Measurements from ENCODE around the gene CBX5.
"Not testable (repeated sequence)": the region's sequence is repeated elsewhere in the genome, so short reads cannot be mapped to it uniquely, and the experiment has no call there.

The CBX5 gene

DNA sequence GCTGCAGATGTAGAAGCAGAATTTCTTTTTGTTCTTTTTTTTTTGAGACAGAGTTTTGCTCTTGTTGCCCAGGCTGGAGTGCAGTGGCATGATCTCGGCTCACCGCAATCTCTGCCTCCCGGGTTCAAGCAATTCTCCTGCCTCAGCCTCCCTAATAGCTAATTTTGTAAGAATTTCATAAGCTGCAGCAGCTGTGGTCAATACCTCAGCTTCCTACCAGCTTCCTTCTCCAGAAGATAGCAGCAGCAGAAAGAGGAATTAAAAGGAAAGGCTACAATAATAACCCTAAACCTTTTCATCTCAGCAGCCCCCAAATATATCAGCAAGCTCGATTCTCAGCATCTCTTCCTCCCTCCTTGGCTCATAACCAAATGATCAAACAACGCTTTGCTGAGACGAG is 52.0 kb downstream of the CBX5 start:
- not testable (repeated sequence) for DNase-seq

DNA sequence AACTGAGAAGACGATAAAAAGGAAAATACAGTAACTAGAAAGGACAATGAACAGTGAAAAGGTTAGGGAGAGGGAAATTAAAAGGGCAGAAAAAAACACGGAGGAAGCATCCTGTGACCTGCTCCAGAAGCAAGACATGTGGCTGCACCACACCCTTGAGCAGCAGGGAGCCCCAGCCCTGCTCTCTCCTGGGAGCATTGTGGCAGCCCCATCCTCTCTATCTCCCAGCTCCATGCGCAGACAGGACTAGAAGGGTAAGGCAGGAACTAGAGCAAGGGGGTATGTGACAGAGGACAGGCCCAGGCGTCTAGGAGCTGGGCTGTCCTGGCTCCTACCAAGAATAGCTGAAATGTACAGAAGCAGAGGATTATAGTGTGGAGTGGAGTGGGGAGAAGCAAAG is 52.5 kb downstream of the CBX5 start:
- no peak for DNase-seq

DNA sequence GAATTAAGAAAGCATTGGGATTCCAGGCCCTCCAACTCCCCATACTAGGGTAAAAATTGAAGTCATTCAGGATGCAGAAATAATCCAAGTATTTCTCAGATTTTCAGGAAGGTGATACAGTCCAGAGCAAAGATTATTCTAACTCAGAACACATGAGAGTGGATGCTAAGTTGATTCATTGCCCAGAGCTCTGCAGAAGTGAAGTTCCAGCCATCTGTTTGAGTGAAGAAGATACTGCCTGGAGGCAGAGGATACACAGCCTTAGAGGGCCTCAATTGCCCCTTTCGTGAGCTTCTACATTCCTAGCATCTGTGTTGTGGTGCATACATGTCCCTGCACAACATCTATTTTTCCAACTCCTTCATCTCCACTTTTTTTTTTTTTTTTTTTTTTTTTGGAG is 54.3 kb downstream of the CBX5 start:
- no peak for DNase-seq

DNA sequence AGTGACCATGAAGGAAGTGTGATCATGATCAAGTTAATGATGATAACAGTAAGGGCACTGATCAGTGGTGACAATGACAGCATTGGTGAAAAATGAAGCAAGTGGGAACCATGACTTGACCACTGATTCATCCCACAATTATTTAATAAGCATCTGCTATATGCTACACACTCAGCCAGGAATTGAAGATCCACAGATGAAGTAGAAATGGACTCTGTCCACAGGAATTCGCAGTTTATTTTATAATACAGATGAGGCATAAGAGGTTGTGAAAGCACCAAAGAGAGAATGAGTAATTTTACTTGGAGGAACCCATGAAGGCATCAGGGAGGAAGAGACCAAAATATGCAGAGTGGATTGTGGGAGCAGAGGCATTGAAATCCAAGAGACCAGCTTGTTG is 57.3 kb downstream of the CBX5 start:
- DNase-seq = no peak

DNA sequence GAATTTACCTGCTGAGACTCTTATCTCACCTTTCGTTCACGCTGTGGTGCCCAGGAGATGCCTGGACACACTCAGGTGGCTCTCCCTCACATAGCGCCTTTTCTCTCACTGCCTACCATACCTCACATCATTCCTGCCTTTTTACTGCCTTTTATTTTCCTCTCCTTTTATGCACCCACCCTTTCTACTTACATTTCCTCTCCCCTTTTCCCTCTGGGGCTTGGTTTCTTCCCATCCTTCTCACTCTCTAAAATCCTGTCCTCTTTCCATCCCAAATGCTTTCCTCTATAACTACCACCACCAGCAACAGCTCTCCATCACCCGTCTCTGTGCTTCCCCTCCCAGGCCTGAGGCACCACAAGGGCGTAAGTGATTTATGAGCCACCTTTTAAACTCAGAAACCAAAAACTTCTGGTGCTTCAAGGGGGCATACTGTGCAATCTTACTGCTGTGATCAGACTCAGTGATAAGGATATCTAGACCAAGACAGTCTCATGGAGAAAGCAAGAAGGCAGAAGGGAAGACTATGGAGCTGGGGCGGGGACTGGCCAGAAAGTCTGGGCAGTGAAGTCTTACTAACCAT is 58.4 kb downstream of the CBX5 start:
- no peak for DNase-seq

DNA sequence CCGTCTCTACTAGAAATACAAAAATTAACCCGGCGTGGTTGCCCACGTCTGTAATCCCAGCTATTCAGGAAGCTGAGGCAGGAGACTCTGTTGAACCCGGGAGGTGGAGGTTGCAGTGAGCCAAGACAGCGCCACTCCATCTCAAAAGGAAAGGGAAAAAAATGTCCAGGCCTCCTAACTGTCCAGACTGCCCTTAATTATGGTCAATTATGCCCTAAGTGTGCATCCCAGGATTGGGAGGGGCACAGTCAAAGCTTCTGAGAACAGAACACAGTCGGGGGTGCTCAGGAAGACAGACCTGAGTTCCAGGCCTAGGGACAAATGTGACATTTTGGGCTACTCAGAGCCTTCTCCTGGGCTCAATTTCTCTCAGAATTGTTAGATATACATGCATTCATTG is 59.4 kb downstream of the CBX5 start:
- no peak for DNase-seq

DNA sequence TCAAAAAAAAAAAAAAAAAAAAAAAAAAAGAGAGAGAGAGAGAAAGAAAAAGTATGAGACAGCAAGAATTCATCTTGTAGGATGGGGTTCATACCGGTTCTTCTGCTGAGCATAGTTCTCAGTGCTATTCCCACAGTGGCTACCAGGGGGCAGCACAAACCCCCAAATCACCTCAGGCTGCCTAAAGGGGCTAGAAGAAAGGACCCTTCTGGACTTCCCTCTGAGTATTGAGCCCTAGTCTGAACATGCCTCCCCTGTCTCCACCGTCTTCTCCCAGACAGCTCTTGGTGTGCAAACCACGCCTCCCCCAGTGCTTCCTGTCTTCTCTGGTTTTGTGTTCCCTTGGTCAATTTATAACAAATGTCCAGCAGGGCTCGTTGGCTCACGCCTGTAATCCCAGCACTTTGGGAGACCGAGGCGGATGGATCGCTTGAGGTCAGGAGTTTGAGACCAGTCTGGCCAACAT is 59.8 kb downstream of the CBX5 start:
- peak in 52 of 58 donors; percentile 2 to 82 (median 44) for DNase-seq

DNA sequence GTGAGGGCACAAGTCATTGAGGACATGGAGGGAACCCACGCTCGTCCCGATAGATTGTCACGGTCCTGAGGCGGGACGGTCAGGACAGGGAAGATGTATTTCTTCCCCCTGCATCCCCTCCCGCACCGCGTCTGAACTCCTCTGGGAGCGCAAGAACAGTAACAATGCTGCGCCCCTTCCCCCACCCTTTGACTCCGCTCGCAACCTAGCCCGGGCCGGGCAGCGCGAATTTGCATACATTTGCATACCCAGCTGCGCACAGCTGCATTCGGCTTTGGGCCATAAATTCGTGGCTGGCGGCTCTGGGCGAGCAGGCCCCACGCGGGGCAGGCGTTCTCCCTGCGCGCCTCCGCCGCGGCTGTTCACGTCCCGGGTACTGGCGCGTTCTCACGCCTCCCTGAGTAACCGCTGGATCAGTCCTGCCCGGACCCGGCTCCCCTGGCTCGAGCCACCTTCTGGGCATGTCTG is 62.1 kb downstream of the CBX5 start:
- DNase-seq = peak in 52 of 58 donors; percentile 8 to 92 (median 68)

DNA sequence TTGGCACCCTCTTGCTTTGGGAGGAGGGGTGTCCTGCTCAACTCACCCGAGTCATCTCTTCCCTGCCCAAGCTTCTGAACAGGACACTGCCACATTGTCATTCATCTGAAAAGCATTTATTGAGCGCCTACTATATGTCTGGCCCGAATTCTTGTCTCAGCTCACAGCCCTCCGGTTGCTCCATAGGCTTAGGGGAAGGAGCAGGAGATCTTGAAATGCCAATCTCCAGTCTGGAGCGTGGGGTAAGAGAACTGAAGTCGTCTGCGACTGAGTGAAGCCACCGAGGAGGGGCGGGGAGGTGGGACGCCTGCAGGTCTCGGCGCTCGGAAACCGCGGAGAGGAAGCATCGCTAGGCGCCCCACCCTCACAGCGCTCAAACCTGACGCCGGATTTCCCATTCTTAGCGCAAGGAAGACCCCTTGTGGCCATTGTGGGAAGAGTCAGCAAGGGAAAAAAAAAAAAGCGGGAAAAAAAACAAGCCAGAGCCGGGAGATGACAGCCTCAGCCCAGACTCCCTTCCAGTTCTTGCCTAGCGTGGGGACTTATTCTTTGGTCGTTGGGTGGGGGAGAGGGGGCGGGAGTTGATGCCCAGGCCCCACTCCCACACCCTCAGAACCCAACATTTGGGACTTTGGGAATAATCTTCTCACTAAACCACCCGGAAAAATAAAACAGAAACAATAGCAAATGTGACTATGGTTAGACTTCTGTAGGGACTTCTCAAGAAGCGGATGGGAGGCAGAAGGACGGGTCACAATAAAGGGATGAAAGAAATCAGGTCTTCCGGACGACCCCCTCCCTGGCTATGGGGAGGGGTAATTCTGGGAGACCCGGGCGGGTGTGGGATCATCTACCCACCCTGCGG is 62.9 kb downstream of the CBX5 start:
- peak in 53 of 58 donors; percentile 19 to 85 (median 55) for DNase-seq

DNA sequence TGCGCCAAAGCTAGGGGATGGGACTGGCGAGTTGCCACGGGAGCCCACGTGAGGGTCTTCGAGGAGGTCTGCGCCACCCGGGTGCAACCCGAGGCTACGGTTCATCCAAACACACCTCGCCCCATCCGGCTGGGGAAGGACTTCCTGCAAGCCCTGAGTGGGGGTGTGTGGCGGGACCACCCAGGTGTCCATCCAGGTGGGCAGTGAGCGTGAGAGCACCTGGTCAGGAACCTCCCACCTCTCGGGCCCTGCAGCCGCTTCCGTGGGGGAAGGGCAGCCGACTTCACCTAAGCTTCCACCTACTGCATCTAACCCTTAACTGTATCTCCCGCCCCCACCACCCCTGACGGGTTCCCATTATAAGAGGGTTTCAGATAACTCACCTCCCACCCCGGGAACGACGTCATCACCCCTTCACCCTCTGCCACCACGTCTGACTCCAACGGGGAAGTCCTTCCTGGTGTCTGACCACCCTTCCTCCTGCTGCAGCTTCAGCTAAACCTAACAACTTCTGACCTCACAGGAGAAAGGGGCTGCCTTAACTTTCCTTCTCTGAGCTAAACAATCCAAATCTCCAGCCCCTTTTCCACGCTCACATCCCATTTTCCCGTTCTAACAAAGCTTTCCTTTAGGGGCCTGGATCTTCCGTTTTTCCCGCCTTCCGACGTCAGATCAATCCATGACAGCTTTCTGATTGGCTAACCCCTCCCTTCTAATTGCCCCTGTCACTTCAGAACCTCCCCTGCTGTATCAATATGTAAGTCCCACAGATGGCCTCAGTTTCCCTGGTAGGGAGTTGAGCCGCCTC is 63.7 kb downstream of the CBX5 start:
- DNase-seq = peak in 2 of 58 donors; percentile 2 to 5

DNA sequence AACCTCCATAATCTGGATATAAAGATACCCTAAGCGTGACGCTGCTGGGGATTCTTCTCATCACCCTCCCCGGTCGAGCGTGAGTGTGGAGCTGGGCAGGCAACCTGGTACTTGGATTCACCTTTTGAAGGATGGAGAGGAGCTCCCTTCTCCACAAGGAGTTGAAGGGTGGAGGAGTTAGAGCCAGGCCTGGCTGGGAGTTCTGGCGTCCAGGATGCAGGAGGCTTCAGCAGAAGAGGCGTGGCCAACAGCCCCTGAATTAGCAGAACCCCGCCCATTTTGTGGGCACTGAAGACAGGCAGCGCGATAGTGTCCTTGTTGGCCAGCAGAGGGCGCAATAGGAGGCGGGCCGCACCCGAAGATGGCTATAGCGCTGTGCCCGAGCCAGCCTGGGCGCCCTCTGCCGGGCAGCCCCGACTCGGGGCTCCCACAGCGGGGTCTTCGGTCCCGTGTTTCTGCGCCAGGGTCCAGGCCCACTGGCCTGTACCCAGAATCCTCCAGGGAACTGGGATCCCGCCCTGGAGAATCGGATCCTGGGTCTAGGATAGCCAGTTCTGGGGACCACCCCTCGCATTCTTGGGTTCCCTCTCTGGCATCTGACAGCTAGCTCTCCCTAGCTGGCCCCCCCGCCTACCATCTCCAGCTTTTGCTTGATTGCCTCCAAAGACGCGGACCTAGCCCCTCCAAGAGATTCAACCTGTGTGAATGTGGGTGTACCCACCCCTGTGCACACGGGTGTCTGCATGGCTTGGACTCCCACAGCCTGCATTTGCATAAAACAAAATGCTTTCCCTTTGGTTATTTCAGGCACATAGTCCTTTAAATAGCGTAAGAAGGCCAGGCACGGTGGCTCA is 65.1 kb downstream of the CBX5 start:
- DNase-seq = peak in 55 of 58 donors; percentile 17 to 89 (median 71)

DNA sequence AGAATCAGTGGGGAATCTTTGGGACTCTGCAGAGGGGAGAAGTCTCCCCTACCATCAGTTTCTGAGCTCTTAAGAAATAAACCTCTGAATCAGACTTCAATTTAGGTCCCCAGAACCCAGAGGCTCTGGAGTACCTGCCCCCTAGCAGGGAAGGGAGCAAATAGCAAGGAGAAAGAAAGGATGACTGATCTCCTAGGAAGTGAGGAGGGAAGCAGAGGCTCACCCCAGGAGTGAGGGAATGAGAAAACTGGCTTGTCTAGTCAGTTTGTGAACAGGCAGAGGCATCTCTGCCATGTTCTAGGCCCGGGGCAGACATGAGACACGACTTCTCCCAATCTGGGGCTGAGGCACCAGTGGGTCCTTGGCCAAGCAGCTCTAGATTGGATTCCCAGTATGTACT is 66.8 kb downstream of the CBX5 start:
- no peak for DNase-seq

DNA sequence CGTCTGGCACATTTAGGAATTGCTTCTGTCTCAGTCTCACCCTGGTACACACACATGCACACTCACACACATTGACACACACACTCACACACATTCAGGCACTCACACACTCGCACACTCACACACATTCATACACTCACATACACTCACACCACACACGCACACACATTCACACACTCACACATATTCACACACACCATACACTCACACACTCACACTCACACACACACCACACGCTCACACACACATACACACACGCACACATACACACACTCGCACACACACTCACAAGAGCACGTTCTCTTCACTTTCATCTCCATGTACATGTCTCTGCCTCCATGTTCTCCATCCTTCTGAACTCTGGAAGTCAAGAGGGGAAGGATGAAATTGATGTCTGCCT is 68.0 kb downstream of the CBX5 start:
- DNase-seq = no peak

DNA sequence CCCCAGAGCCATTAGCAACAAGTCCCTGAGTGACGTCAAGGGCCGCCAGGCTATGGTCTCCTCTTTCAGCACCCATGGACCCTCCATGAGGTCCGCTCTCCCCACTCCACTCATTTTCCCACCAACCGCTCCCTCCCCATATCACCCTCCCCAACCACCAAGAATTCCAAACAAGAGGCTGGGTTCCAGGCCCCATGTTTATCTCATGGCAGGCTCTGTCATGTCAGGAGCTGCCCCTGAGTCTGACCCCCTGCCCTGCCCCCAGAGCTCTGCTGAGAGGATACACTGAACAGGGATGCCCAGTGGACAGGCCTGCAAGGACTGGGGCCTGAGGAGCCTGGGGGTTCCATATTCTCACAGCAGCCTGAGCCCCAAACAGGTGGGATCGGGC is 69.5 kb downstream of the CBX5 start:
- no peak for DNase-seq

DNA sequence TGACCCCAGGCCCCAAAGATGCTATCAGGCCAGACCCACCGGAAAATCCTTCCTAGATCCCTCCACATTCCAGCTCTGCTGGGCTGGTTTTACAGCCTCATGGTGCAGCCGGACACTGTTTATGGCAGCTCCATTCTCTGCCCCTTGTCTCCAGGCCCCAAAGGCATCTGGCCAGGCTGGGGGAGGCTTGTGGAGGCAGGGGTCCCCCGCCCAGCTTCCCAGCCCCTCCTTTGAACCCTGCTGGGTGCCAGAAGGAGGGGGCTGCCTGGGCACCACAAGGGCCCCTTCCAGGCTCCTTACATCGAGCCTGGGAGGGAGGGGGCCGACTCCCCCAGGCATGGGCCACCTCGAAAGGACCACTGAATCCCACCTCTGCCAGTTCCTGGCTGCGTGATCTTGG is 71.3 kb downstream of the CBX5 start:
- no peak for DNase-seq

DNA sequence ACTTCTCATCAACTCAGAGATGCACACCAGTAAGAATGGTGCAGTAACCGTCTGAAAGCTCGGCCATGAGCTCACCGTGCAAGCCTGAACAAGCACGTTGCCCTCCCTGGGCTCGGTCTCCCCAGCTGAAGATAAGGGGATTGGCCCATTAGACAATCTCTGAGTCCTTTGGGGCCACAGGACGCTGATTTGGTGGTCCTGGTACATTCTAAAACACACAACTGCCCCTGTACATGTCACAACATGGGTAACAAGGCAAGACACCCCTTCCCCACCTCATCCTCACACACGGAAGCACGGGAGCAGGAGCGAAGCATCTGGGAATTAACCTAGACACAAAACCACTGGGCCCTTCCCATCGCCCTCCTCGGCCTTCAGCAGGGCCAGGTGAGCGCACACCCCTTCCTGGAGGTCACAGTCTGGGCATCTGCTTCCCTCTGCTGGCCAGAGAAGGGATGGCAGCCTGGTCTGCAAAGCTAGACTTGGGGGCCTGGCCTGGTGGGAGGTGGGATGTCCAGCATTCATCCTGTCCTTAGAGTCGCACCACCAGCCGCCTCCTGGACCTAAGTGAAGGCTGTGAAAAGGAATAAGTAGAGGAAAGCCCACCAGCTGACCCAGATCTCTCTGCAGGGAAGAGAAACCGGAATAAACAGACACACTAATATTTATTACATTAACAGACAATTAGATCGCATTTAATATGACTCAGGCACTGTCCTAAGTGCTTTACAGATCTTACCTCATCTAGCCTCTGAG is 72.2 kb downstream of the CBX5 start:
- DNase-seq = peak in 35 of 58 donors; percentile 4 to 48 (median 20)

DNA sequence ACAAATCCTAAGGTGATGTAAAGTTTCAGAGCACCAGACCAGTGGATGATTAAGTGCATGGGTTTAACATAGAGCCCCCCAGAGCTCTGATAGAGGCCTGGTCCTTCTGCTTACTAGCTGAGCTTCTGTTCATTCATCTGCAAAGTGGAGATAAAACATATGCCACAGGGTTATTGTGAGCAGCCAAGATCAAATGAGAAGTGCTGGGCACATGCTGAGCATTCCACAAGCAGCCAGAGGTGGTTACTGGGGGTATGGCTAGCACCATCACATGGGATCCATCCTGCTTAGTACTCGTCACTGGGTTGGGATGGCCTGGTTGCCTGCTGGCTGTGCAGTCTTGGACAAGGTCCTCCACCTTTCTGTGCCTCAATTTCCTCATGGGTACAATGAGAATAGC is 73.1 kb downstream of the CBX5 start:
- no peak for DNase-seq

DNA sequence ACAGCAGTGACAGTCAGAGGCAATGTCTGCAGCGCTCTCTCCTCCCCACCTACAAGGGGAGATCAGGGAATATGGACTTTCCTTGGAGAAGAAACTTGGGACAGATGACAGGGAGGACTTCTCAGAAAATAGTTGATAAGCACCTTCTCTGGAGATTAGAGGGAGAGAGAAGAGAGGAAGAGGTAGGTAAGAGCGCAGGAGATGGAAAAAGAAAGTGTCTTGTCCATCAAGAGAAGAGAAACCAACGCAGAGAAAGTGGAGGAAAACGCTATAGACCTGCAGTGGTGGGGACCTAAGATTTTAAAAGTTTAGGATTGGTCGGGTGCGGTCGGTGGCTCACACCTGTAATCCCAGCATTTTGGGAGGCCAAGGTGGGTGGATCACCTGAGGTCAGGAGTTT is 75.6 kb downstream of the CBX5 start:
- DNase-seq = no peak

DNA sequence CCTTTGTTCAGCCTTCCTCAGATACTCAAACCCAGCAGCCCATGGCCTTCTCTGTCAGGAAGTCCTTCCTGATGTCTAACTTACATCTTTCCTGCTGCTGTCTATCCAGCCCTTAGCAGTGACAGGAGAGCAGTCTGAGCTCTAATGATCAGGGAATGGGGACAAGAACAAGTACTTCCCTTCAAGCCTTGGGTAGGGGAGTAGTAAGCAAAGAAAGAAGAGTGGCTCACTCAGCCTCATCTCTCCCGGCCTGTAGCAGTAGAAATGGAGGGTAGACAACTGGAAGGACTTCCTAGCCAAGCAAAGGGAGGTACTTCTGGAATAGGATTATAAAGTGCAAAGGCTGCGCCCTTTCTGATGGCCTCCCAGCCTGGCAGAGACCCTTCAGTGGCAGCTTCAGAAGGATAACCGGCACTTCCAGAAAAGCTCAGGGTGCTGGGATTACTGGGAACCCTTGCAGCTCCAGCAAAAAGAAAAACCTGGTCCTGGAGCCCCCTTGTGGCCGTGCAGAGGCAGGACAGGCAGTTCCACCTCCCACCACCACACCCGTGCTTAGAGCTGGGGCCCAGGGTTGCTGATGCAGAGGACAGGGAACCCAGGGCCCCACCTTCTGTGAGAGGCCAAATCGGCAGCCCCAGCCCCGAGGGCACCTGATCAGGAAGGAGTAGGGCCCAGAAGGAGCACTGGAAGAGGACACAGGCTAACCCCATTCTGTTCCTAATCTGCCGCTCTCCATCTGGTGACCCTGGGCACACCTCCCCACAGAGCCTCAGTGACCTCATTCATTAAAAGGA is 78.7 kb downstream of the CBX5 start:
- DNase-seq = peak in 40 of 58 donors; percentile 1 to 55 (median 18)
